Raji (cell line): ENCODE data around the gene RNU4-1.

Experiments used
- POLR2A ChIP-seq: IDR thresholded peaks from 2 replicates; pipeline ENCODE4 v1.6.1; 2011; ENCODE audit warnings: low read depth, low read length, control low read depth; ENCODE audit not compliant: insufficient read depth

Gene RNU4-1

GRCh38 chr12:120292661-120293531, at the start of gene RNU4-1:
TSS of gene RNU4-1 (minus strand) at chr12:120293237.
- peak; percentile 100 for TF ChIP-seq POLR2A

- TF ChIP-seq POLR2A: no peak
These were observed 49.4 kb upstream of the RNU4-1 start for GRCh38 chr12:120342175-120343038.

GRCh38 chr12:120339256-120339655, 46.2 kb upstream of the RNU4-1 start:
- no peak for TF ChIP-seq POLR2A

GRCh38 chr12:120337730-120338129, 44.7 kb upstream of the RNU4-1 start:
- no peak for TF ChIP-seq POLR2A

- TF ChIP-seq POLR2A: no peak
These were observed 39.5 kb upstream of the RNU4-1 start for GRCh38 chr12:120332523-120332922.

DNA sequence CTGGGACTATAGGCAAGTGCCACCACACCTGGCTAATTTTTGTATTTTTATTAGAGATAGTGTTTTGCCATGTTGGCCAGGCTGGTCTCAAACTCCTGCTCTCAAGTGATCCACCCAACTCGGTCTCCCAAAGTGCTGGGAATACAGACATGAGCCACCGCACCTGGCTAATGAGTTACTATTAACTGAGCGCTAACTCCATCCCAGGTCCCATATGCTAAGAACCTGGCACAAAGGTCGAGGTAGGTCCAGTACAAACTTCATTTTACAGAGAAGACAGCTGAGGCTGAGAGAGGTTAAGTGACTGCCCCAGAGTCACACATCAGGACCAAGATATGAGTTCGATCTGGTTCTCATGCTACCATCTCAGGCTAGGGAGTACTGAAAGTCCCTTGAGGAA, 39.0 kb upstream of the RNU4-1 start:
- TF ChIP-seq POLR2A: no peak

DNA sequence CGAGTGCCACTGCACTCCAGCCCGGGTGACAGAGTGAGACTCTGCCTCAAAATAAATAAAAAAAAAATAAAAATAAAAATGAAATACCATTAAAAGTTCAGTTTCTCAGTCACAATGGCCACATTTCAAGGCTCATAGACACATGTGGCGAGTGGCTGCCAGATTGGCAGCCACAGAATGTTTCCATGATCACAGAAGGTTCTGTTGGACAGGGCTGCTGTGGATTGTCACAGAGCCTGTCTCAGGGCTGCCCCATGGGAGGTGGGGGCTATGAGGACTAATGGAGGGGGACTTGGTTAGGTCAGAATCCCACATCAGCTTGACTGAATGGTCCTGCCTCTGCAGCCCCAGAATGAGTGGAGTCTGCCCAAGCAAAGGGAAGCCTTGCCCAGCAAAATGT, 38.4 kb upstream of the RNU4-1 start:
- TF ChIP-seq POLR2A: no peak

GRCh38 chr12:120328228-120328627, 35.2 kb upstream of the RNU4-1 start:
- TF ChIP-seq POLR2A: no peak

DNA sequence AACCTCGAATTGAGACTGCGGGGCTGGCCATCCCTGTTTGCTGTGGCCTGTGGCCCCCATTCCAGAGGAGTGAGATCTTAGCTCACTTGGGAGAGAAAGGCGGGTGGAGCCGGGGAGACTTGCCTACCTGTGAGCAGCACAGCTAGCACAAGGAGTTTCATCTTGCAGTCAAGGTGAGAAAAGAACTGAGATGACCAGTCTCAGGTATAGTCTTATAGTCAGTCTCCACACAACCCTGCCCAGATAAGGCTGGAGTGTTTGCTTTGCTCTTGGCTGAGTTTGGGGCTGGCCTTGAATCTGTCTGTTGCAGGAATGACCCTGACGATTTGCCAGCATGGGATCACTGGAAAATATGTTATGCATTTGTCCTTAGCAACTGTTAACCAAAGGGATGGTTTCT, 34.6 kb upstream of the RNU4-1 start, which contains the start of gene PLA2G1B:
PLA2G1B (minus strand) TSS at position 187 of the 400 bp plus-strand sequence; CDS start at position 161, 26 bp downstream.
- no peak for TF ChIP-seq POLR2A

- no peak for TF ChIP-seq POLR2A
These were observed 31.9 kb upstream of the RNU4-1 start for GRCh38 chr12:120324841-120325417.

DNA sequence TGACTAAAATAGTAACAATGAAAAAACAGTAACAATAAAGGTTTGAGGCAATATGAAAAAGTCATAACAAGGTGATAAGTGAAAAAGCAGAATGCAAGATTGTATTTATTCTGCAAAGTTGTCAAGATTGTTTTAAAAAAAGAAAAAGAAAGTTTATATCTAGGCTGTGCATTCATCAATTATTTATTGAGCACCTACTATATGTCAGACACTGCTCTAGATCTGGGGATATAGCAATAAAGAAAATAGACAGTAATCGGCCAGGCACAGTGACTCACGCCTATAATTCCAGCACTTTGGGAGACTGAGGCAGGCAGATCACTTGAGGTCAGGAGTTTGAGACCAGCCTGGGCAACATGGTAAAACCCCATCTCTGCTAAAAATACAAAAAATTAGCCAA, 30.7 kb upstream of the RNU4-1 start:
- TF ChIP-seq POLR2A: no peak

DNA sequence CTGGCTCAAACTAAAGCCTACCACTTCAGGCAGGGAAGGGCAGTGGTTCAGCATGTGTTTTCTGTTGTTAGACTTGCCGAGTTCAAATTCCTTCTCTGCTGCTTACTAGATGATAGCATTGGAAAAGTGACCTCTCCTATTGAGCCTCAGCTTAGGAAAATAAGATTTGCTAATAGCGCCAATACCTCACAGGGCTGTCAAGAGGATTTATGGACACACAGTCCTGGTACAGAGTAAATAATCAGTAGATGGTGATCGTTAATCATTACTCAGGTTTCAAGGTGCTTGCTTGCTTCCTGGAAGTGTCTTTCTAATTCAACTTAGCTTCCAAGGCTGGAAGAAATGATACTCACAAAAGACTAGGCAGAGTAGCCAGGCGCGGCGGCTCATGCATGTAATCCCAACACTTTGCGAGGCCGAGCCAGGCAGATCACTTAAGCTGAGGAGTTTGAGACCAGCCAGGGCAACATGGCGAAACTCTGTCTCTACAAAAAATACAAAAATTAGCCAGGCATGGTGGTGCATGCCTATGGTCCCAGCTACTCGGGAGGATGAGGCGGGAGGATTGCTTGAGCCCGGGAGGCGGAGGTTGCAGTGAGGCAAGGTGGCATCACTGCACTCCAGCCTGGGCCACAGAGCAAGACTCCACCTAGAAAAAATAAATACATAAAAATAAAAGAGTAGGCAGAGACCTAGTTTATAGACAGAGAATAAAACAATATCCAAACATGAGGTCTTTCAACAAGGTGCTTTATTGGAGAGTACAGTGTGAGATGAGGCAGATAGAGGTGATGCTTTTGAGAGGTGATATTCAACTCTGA, 28.6 kb upstream of the RNU4-1 start:
- no peak for TF ChIP-seq POLR2A

- TF ChIP-seq POLR2A: peak; percentile 85
These were observed 24.4 kb upstream of the RNU4-1 start for GRCh38 chr12:120317224-120318105.

GRCh38 chr12:120316798-120317223, 23.8 kb upstream of the RNU4-1 start:
- no peak for TF ChIP-seq POLR2A
